Nucleus accumbens (tissue), 56 donors: ENCODE measurements around the gene GOSR1.
A peak's percentile ranks its signal among the peaks of the same experiment; 100 is the strongest.
"Not testable (repeated sequence)": the region's sequence is repeated elsewhere in the genome, so short reads cannot be mapped to it uniquely, and the experiment has no call there.

Experiments used
- DNase-seq, 56 donors: peaks; one replicate each; lab custom pipeline; 2025; lab: John Stamatoyannopoulos, UW

The GOSR1 gene

GRCh38 chr17:30477083-30477773 lies at the start of gene GOSR1:
TSS of gene GOSR1 (plus strand) at chr17:30477408. CDS start at chr17:30477434, 26 bp downstream.
- peak; percentile 32 to 97 (median 89) for DNase-seq

GRCh38 chr17:30427611-30428010 lies 49.6 kb upstream of the GOSR1 start:
- no peak for DNase-seq

- DNase-seq: no peak
These were observed 48.1 kb upstream of the GOSR1 start for GRCh38 chr17:30429155-30429554.

GRCh38 chr17:30433514-30433913 lies 43.7 kb upstream of the GOSR1 start:
- DNase-seq: peak in 1 of 56 donors; percentile 32

- DNase-seq: no peak
These were observed 40.5 kb upstream of the GOSR1 start for GRCh38 chr17:30436729-30437128.

- no peak for DNase-seq
These were observed 33.5 kb upstream of the GOSR1 start for GRCh38 chr17:30443721-30444120.

- DNase-seq: not testable (repeated sequence)
These were observed 30.6 kb upstream of the GOSR1 start for GRCh38 chr17:30446640-30447039.

- peak in 36 of 56 donors; percentile 1 to 71 (median 8) for DNase-seq
These were observed 27.7 kb upstream of the GOSR1 start for GRCh38 chr17:30449480-30449879.

GRCh38 chr17:30450125-30451027 lies 26.8 kb upstream of the GOSR1 start:
- no peak for DNase-seq

- DNase-seq: no peak
These were observed 22.6 kb upstream of the GOSR1 start for GRCh38 chr17:30454635-30455034.

GRCh38 chr17:30458371-30458770 lies 18.8 kb upstream of the GOSR1 start:
- DNase-seq: no peak

GRCh38 chr17:30458797-30459413 lies 18.3 kb upstream of the GOSR1 start:
- DNase-seq: not testable (repeated sequence)

- no peak for DNase-seq
These were observed 8.7 kb upstream of the GOSR1 start for GRCh38 chr17:30468465-30468864.

- DNase-seq: no peak
These were observed 4.8 kb upstream of the GOSR1 start for GRCh38 chr17:30472238-30472890.

- no peak for DNase-seq
These were observed 2.0 kb upstream of the GOSR1 start for GRCh38 chr17:30475206-30475605.

GRCh38 chr17:30476726-30477082 lies 504 bp upstream of the GOSR1 start:
- peak in 10 of 56 donors; percentile 1 to 61 (median 26) for DNase-seq

- DNase-seq: peak in 2 of 56 donors; percentile 47 to 56
These were observed 537 bp downstream of the GOSR1 start for GRCh38 chr17:30477774-30478115.

GRCh38 chr17:30482555-30482954 lies 5.3 kb downstream of the GOSR1 start:
- DNase-seq: no peak

- DNase-seq: no peak
These were observed 6.0 kb downstream of the GOSR1 start for GRCh38 chr17:30483159-30483558.

- no peak for DNase-seq
These were observed 16.6 kb downstream of the GOSR1 start for GRCh38 chr17:30493780-30494179.

GRCh38 chr17:30495586-30495985 lies 18.4 kb downstream of the GOSR1 start:
- DNase-seq: peak in 2 of 56 donors; percentile 3 to 4
